GM12872 (cell line): ENCODE data around the gene TMEM200B.

ENCODE experiments used
- TF ChIP-seq, protein P1 (sequence below): IDR thresholded peaks from 3 replicates; pipeline ENCODE4 v1.5.1; 2011; ENCODE audit warnings: low read depth, mild to moderate bottlenecking, low read length, moderate library complexity; ENCODE audit not compliant: insufficient read depth

TMEM200B gene

DNA sequence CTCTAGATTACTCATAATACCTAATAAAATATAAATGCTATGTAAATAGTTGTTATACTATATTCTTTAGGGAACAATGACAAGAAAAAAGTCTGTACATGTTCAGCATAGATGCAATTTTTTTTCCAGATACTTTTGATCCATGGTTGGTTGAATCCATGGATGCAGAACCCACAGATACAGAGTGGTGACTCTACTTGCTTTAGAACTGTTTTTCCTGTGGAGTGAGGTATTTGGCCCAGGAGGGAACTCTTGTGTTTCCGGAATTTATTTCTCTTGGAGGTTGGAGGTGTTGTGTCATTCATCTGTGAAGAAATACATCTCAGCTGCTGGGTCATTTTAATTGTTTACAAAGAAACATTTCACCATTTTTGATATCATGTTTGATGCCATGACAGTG is 28.7 kb downstream of the TMEM200B start:
- TF ChIP-seq, protein P1, sequence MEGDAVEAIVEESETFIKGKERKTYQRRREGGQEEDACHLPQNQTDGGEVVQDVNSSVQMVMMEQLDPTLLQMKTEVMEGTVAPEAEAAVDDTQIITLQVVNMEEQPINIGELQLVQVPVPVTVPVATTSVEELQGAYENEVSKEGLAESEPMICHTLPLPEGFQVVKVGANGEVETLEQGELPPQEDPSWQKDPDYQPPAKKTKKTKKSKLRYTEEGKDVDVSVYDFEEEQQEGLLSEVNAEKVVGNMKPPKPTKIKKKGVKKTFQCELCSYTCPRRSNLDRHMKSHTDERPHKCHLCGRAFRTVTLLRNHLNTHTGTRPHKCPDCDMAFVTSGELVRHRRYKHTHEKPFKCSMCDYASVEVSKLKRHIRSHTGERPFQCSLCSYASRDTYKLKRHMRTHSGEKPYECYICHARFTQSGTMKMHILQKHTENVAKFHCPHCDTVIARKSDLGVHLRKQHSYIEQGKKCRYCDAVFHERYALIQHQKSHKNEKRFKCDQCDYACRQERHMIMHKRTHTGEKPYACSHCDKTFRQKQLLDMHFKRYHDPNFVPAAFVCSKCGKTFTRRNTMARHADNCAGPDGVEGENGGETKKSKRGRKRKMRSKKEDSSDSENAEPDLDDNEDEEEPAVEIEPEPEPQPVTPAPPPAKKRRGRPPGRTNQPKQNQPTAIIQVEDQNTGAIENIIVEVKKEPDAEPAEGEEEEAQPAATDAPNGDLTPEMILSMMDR = no peak

DNA sequence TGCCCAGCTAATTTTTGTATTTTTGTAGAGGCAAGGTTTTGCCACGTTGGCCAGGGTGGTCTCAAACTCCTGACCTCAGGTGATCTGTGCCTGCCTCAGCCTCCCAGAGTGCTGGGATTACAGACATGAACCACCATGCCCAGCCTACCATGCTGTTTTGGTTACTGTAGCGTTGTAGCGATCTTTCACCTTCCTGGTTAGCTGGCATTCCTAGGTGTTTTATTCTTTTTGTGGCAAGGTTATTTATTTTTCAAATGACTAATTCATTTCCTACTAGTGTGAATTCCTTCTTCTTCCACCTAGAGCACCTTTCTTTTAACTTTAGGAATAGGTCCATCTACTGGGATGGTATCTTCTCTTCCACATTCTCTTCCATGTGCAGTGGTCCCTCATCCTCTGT is 29.3 kb downstream of the TMEM200B start:
- TF ChIP-seq, protein P1 = no peak

DNA sequence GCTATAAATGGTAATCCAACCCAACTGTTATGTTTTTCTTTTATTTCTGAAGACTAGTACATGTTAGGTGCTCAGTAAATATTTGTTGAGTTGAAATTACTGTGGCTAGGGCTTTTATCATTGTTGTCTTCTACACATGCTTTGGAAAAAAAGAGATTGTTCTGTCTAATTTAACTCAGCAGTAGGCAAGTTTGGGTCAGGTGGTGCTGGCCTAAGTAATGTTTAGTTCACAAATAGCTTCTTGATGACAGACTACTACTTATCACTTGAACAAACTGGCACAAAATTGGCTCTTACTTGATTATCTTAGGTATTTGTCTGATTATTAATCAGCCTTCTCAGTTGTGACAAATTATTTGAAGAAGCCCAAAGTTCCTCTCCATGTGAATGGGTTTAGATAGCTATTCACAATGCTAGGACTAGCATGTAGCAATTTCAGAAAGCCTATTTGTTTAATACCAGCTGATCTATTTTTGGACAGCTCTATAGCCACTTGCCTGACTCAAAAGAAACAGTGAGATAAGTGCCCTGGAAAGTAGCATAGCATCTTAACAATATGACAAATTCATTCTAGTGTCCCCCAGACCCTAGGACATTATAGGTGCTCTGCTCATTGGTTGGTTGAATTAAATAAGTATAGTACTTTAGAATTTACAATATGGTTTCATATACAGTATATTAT is 32.6 kb downstream of the TMEM200B start:
- TF ChIP-seq, protein P1 = no peak

DNA sequence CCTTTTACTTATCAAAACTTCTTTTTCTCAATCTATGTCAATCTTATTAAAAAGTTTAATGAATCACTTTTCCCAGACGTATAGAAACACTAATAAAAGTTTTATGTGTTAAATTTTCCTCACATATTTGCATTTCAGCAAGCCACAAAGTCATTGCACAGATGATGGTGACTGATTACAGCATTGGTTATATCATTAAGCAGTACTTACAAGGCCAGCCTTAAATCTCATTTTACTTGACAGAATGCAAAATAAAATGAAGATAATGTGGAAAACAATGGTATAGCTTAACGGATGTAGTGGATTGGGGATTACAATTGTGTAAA is 39.5 kb downstream of the TMEM200B start:
- TF ChIP-seq, protein P1 = no peak

DNA sequence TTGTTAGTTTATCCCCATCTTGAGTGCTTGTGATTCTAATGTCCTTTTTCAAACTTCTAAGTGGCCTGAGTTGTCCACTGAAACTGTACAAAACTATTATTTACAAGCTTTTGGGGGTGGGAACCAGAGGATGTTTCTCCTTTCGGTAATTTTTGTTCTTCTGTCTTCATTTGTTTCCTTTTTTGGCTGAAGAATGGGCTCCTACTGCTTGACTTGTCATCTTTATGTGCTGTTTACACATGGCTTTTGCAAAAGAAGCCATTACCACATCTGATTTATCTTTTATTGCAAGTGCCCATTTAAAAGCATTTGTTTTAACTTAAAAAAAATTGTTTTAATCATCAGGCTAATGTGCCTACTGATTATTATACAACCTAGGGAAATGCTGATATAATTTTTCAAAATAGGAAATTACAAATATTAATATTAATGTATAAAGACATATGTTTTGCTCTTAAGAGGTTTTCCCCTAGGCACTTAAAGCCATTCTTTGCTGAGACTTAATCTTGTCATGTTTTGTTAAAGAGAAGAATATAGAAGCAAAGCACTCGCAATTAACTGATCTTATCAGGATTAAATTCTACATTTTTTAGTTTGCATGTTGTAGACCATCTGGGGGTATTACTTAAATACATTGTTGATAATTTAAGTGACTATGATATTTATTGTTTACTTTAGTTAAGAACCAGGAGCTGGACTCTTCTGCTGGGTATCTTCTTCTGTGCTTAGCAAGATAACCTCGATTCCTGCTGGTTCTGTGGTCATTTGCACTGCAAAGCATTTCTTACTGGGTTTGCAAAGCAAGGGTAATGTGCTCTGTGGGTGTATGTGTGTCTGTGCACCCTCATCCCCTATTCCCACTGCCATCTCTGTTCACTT is 40.1 kb downstream of the TMEM200B start:
- TF ChIP-seq, protein P1 = no peak

DNA sequence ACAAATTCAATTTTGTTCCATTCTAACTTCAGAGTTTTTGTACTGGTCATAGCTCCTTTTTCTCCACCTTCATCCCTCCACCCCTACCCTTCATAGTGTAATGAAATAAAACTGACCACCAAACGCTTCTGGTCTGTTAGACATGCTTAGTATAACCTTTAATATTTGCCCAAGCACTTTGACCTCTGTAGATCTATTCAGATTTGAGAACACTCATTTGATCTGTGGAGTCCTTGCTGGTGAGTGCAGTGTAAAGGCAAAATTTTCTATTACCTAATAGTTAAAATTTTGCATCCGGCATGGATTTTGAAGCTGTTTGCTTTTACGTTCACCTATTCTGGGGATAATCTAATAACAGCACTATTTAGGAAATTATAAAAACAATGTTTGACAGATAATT is 41.2 kb downstream of the TMEM200B start:
- TF ChIP-seq, protein P1 = no peak

DNA sequence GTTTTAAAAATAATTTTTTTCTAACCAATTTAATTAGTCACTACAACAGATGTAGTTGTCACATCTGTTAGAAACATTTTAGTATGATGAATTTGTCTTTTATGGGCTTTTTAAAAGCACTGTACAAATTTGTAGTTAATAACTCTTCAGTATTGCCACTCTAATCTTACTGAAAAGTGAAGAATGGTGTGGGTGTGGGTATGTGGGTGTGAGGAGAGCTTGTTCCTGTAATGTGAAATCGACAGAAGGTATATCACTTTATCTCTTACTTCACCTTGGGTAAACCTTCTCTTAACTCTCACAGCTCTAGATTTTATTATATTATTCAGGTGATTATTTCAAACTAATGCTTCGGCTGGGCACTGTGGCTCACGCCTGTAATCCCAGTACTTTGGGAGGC is 42.5 kb downstream of the TMEM200B start:
- TF ChIP-seq, protein P1 = no peak
